Breast epithelium (tissue), 4 donors: ENCODE results near the gene DPYSL4. TPM values are rescaled to one million over a fixed set of nuclear protein-coding genes. Genes with fewer than 3 reads are reported as not detected.

Source experiments
- DNase-seq, 2 donors: peaks; one replicate each; pipeline ENCODE4 v3.0.0-alpha.2; 2019; ENCODE audit warnings: low spot score in 2 of 2
- H3K27ac ChIP-seq, 2 donors: fragments of 200-600 bp; sonication (generic) in 1 of 2; one replicate each; pipeline ENCODE4 v1.5.1; 2016 to 2019; ENCODE audit warnings: mild to moderate bottlenecking in 1 of 2
- H3K27me3 ChIP-seq, 2 donors: fragments of 200-600 bp; sonication (generic) in 1 of 2; one replicate each; pipeline versions ENCODE4 v1.5.1 to v1.6.0; 2017 to 2019; ENCODE audit warnings: control low read depth in 1 of 2, mild to moderate bottlenecking in 1 of 2
- H3K36me3 ChIP-seq: fragments of 200-600 bp; one replicate; pipeline ENCODE4 v1.5.1; 2019
- H3K4me1 ChIP-seq, 2 donors: fragments of 200-600 bp; sonication (generic); one replicate each; pipeline ENCODE4 v1.5.1; 2016 to 2019; ENCODE audit warnings: control low read depth in 1 of 2
- H3K4me3 ChIP-seq, 3 donors: fragments of 200-600 bp; sonication (generic); 1 replicate in 2 of 3; 2 replicates in 1 of 3; pipeline ENCODE4 v1.5.1; 2016 to 2019; ENCODE audit warnings: mild to moderate bottlenecking in 3 of 3, moderate library complexity in 2 of 3
- H3K9me3 ChIP-seq, 2 donors: fragments of 200-600 bp; sonication (generic) in 1 of 2; one replicate each; pipeline ENCODE4 v1.5.1; 2016 to 2019; ENCODE audit warnings: control low read depth in 1 of 2
- CTCF ChIP-seq, 3 donors: fragments of 450-650 bp; IDR thresholded peaks; one replicate each; pipeline ENCODE4 v1.5.1; 2016 to 2017; ENCODE audit warnings: antibody characterized with exemption in 3 of 3, mild to moderate bottlenecking in 3 of 3, moderate library complexity in 3 of 3
- POLR2A ChIP-seq: fragments of 450-650 bp; IDR thresholded peaks from one replicate; pipeline ENCODE4 v1.6.1; 2016; ENCODE audit warnings: antibody characterized with exemption, mild to moderate bottlenecking, moderate library complexity
- POLR2AphosphoS5 ChIP-seq, 3 donors: sonication (generic); formaldehyde crosslinking; IDR thresholded peaks; one replicate each; pipeline ENCODE4 v1.6.1; 2017; ENCODE audit warnings: antibody characterized with exemption in 3 of 3
- intact Hi-C: fragments of 100-400 bp; cut with DNase I; formaldehyde crosslinking; loops from one replicate; pipeline ENCODE4 v1.15.1; 2023; ENCODE audit warnings: low total_unique reads
- total RNA-seq, 3 donors: library from RNA; depleted of rRNA; stranded (reverse); fragments of >200 nt; gene quantifications; one replicate each; pipeline ENCODE4 v1.1.0, GENCODE V29; 2016

Gene DPYSL4
- total RNA-seq, 3 donors from 2014 or later = 1.9 to 2.3 (median 2.1) TPM

- no peaks in the 10 kb centered on the region for H3K9me3 ChIP-seq
- no peak for TF ChIP-seq POLR2A
- TF ChIP-seq POLR2AphosphoS5 (IDR thresholded peaks at IDR 0.05) = no peak
- no peak for TF ChIP-seq CTCF (IDR thresholded peaks at IDR 0.05)
- intact Hi-C loops = loop anchor here (10.0 kb wide), 1 partner anchor 123 kb away; no protein-coding TSS in a partner anchor
- no peak overlapping the region for H3K27ac ChIP-seq
- H3K4me3 ChIP-seq = no peak overlapping the region
- no peaks in the 10 kb centered on the region for H3K27me3 ChIP-seq
- no peaks in the 10 kb centered on the region for H3K36me3 ChIP-seq
- no peaks in the 10 kb centered on the region for H3K4me1 ChIP-seq
- no peak for DNase-seq
These were observed 44.9 kb downstream of the DPYSL4 start for GRCh38 chr10:132231656-132232022.

GRCh38 chr10:132232023-132232951 is 45.5 kb downstream of the DPYSL4 start:
- DNase-seq = no peak
- H3K27me3 ChIP-seq = no peaks in the 10 kb centered on the region
- H3K36me3 ChIP-seq = no peaks in the 10 kb centered on the region
- intact Hi-C loops = loop anchor here (10.0 kb wide), 1 partner anchor 123 kb away; no protein-coding TSS in a partner anchor
- H3K4me1 ChIP-seq = no peaks in the 10 kb centered on the region
- H3K9me3 ChIP-seq = no peaks in the 10 kb centered on the region
- H3K4me3 ChIP-seq = no peak overlapping the region
- TF ChIP-seq POLR2AphosphoS5 (IDR thresholded peaks at IDR 0.05) = no peak
- no peak for TF ChIP-seq POLR2A
- no peak for TF ChIP-seq CTCF (IDR thresholded peaks at IDR 0.05)
- H3K27ac ChIP-seq = no peak overlapping the region

- intact Hi-C loops = loop anchor here (10.0 kb wide), 1 partner anchor 122 kb away; no protein-coding TSS in a partner anchor
These were observed 46.2 kb downstream of the DPYSL4 start for GRCh38 chr10:132232981-132233380.

GRCh38 chr10:132233501-132234085 is 46.8 kb downstream of the DPYSL4 start:
- H3K36me3 ChIP-seq = no peaks in the 10 kb centered on the region
- no peak for DNase-seq
- no peaks in the 10 kb centered on the region for H3K27me3 ChIP-seq
- no peaks in the 10 kb centered on the region for H3K4me1 ChIP-seq
- no peak overlapping the region for H3K4me3 ChIP-seq
- TF ChIP-seq CTCF (IDR thresholded peaks at IDR 0.05) (no peak), POLR2AphosphoS5 (IDR thresholded peaks at IDR 0.05) (no peak), POLR2A (no peak)
- no peaks in the 10 kb centered on the region for H3K9me3 ChIP-seq
- intact Hi-C loops = loop anchor here (10.0 kb wide), 1 partner anchor 121 kb away; no protein-coding TSS in a partner anchor
- no peak overlapping the region for H3K27ac ChIP-seq

More at GRCh38 chr10:132232981-132233380, 46.2 kb downstream of the DPYSL4 start:
- H3K9me3 ChIP-seq = no peaks in the 10 kb centered on the region
- H3K27me3 ChIP-seq = no peaks in the 10 kb centered on the region
- no peaks in the 10 kb centered on the region for H3K4me1 ChIP-seq
- no peak for DNase-seq
- H3K27ac ChIP-seq = no peak overlapping the region
- TF ChIP-seq POLR2A (no peak), POLR2AphosphoS5 (IDR thresholded peaks at IDR 0.05) (no peak), CTCF (IDR thresholded peaks at IDR 0.05) (no peak)
- no peaks in the 10 kb centered on the region for H3K36me3 ChIP-seq
- H3K4me3 ChIP-seq = no peak overlapping the region

GRCh38 chr10:132234860-132235259 is 48.1 kb downstream of the DPYSL4 start:
- H3K27me3 ChIP-seq = no peaks in the 10 kb centered on the region
- H3K9me3 ChIP-seq = no peaks in the 10 kb centered on the region
- no peaks in the 10 kb centered on the region for H3K4me1 ChIP-seq
- H3K27ac ChIP-seq = no peak overlapping the region
- no peak overlapping the region for H3K4me3 ChIP-seq
- TF ChIP-seq POLR2AphosphoS5 (IDR thresholded peaks at IDR 0.05) (no peak), POLR2A (no peak), CTCF (IDR thresholded peaks at IDR 0.05) (no peak)
- no peak for DNase-seq
- no peaks in the 10 kb centered on the region for H3K36me3 ChIP-seq
- intact Hi-C loops = loop anchor here (10.0 kb wide), 1 partner anchor 120 kb away; no protein-coding TSS in a partner anchor
